ENCODE data around the gene MME. TPM values are rescaled to one million over a fixed set of nuclear protein-coding genes. Genes with fewer than 3 reads are reported as not detected.

Gene MME
- total RNA-seq, 6 experiments from 2014 or later: 40.3 to 85.5 (median 67.1) TPM

DNA sequence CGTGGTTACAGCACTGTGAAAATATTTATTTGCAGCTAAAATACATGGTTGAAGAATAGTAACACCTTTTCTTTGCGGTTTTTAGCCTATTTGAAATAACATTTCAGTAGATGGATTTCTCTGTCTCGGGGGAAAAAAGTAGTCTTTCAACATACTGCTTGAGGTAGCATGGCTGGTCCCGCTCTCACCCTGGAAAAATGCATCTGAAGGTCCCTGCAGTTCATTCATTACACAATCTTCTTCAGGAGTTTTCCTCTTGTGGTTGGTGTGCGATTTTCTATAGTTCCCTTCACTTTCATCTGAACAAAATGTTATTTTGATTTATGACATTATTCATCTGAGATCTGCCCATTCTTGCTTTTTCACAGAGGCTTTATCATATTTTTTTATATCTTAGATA lies 137.5 kb downstream of the MME start:
- Mint-ChIP-seq H3K4me1 (ENCODE audit: low read depth) (no peaks in the 10 kb centered on the region), H3K4me3 (no peak overlapping the region), H3K27me3 (ENCODE audit: insufficient read depth) (no peaks in the 10 kb centered on the region), H3K27ac (no peak overlapping the region), H3K36me3 (ENCODE audit: low read depth) (peaks cover 9% of the 10 kb centered on the region; the same call in 1 of the 2 replicates), H3K9me3 (no peaks in the 10 kb centered on the region; the same call in 1 of the 2 replicates)
- no peak for DNase-seq
- TF ChIP-seq, protein P1, sequence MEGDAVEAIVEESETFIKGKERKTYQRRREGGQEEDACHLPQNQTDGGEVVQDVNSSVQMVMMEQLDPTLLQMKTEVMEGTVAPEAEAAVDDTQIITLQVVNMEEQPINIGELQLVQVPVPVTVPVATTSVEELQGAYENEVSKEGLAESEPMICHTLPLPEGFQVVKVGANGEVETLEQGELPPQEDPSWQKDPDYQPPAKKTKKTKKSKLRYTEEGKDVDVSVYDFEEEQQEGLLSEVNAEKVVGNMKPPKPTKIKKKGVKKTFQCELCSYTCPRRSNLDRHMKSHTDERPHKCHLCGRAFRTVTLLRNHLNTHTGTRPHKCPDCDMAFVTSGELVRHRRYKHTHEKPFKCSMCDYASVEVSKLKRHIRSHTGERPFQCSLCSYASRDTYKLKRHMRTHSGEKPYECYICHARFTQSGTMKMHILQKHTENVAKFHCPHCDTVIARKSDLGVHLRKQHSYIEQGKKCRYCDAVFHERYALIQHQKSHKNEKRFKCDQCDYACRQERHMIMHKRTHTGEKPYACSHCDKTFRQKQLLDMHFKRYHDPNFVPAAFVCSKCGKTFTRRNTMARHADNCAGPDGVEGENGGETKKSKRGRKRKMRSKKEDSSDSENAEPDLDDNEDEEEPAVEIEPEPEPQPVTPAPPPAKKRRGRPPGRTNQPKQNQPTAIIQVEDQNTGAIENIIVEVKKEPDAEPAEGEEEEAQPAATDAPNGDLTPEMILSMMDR (IDR thresholded peaks at IDR 0.05): no peak

DNA sequence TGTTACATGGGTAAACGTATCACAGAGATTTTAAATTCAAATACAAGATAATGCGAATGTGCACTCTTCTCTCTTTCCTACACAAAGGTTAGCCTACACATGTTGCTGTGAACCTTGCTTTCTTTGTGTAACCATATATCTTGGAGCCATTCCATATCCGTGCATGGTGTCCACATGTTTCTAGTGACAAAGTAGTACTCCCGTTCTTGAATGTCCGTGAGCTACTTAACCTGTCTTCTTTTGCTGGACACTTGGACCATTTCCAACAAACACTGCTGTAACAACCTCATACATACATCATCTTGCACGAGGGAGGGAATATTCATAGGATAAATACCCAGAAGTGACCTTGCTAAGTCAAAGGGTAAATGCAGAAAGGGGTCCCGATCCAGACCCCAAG lies 138.3 kb downstream of the MME start:
- no peak overlapping the region for H3K4me3 Mint-ChIP-seq
- peaks cover 9% of the 10 kb centered on the region; the same call in 1 of the 2 replicates for H3K36me3 Mint-ChIP-seq (ENCODE audit: low read depth)
- no peaks in the 10 kb centered on the region for H3K4me1 Mint-ChIP-seq (ENCODE audit: low read depth)
- H3K27ac Mint-ChIP-seq: no peak overlapping the region
- DNase-seq: no peak
- H3K27me3 Mint-ChIP-seq (ENCODE audit: insufficient read depth): no peaks in the 10 kb centered on the region
- TF ChIP-seq, protein P1 (IDR thresholded peaks at IDR 0.05): no peak
- no peaks in the 10 kb centered on the region; the same call in 1 of the 2 replicates for H3K9me3 Mint-ChIP-seq

DNA sequence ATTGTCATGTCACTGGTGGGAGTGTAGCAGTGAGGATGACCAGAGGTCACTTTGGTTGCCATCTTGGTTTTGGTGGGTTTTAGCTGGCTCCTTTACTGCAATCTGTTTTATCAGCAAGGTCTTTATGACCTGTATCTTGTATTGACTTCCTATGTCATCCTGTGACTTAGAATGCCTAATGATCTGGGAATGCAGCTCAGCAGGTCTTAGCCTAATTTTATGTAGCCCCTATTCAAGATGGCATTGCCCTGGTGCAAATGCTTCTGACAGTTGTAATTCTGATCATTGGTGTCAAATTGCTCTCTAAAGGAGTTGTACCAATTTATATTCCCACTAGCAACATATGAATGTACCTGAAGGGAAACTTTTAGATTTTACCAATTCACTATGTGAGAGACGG lies 139.0 kb downstream of the MME start:
- Mint-ChIP-seq H3K9me3 (no peaks in the 10 kb centered on the region; the same call in 1 of the 2 replicates), H3K27ac (no peak overlapping the region), H3K4me1 (ENCODE audit: low read depth) (no peaks in the 10 kb centered on the region), H3K4me3 (no peak overlapping the region), H3K36me3 (ENCODE audit: low read depth) (peaks cover 9% of the 10 kb centered on the region; the same call in 1 of the 2 replicates), H3K27me3 (ENCODE audit: insufficient read depth) (no peaks in the 10 kb centered on the region)
- DNase-seq: no peak
- TF ChIP-seq, protein P1 (IDR thresholded peaks at IDR 0.05): no peak

GRCh38 chr3:155225417-155225816 lies 145.3 kb downstream of the MME start:
- no peaks in the 10 kb centered on the region; the same call in 1 of the 2 replicates for H3K9me3 Mint-ChIP-seq
- TF ChIP-seq, protein P1 (IDR thresholded peaks at IDR 0.05): no peak
- H3K4me3 Mint-ChIP-seq: no peak overlapping the region
- peaks cover 2% of the 10 kb centered on the region; the same call in 1 of the 2 replicates for H3K27me3 Mint-ChIP-seq (ENCODE audit: insufficient read depth)
- no peak for DNase-seq
- H3K27ac Mint-ChIP-seq: no peak overlapping the region
- H3K4me1 Mint-ChIP-seq (ENCODE audit: low read depth): peaks cover 4% of the 10 kb centered on the region
- H3K36me3 Mint-ChIP-seq (ENCODE audit: low read depth): peaks cover 6% of the 10 kb centered on the region; the same call in 1 of the 2 replicates

DNA sequence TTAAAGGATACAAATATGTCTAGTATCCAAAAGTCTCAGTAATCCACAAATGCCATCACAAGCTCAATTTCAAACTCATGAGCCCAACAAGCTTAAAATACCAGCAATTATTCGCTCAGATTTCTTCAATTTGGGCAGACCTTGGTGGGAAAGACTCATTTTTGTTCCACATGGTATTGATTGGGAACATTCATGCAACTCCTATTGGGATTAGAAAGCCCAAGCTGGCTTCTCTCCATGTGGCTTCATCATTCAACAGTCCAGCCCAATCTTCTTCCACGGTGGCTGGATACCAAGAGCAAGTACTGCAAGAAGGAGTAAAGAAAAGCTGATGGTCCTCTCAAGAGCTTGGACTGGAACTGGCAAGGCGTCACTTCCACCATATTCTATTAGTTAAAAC lies 147.0 kb downstream of the MME start:
- Mint-ChIP-seq H3K27me3 (ENCODE audit: insufficient read depth) (peaks cover 2% of the 10 kb centered on the region; the same call in 1 of the 2 replicates), H3K27ac (no peak overlapping the region), H3K4me1 (ENCODE audit: low read depth) (peaks cover 13% of the 10 kb centered on the region), H3K9me3 (no peaks in the 10 kb centered on the region), H3K4me3 (no peak overlapping the region), H3K36me3 (ENCODE audit: low read depth) (no peaks in the 10 kb centered on the region)
- no peak for DNase-seq
- TF ChIP-seq, protein P1 (IDR thresholded peaks at IDR 0.05): no peak
